SK-N-SH treated with all-trans-retinoic acid at 6 μM for 48 hours (cell line): ENCODE measurements around the gene SSU72.

Experiments
- ATAC-seq: fragments of 200-7000 bp; cut with Tn5 transposase; 3 replicates; pipeline ENCODE4 v1.9.1; 2020; ENCODE audit warnings: mild to moderate bottlenecking, moderate library complexity
- ARNTL ChIP-seq: fragments of 450-650 bp; formaldehyde crosslinking; IDR thresholded peaks from 2 replicates; pipeline ENCODE4 v1.5.0; 2020; ENCODE audit warnings: low read depth, mild to moderate bottlenecking, moderate library complexity, borderline replicate concordance
- BACH2 ChIP-seq: fragments of 250-450 bp; sonication (Bioruptor Pico); IDR thresholded peaks from 2 replicates; pipeline ENCODE4 v1.9.0; 2021; ENCODE audit warnings: mild to moderate bottlenecking, borderline replicate concordance
- CREB5 ChIP-seq: fragments of 250-450 bp; sonication (Bioruptor Pico); IDR thresholded peaks from 2 replicates; pipeline ENCODE4 v1.5.1; 2020; ENCODE audit warnings: low read depth, mild to moderate bottlenecking, moderate library complexity
- CSDC2 ChIP-seq: fragments of 250-450 bp; sonication (Bioruptor Pico); IDR thresholded peaks from 2 replicates; pipeline ENCODE4 v1.5.0; 2020; ENCODE audit warnings: mild to moderate bottlenecking, moderate library complexity
- CSRNP3 ChIP-seq: fragments of 250-450 bp; sonication (Bioruptor Pico); IDR thresholded peaks from 2 replicates; pipeline ENCODE4 v1.5.1; 2021; ENCODE audit warnings: mild to moderate bottlenecking, moderate library complexity
- ESRRG ChIP-seq: fragments of 250-450 bp; sonication (Bioruptor Pico); IDR thresholded peaks from 2 replicates; pipeline ENCODE4 v1.6.1; 2021; ENCODE audit warnings: mild to moderate bottlenecking
- GLIS3 ChIP-seq: fragments of 250-450 bp; sonication (Bioruptor Pico); IDR thresholded peaks from 2 replicates; pipeline ENCODE4 v1.5.0; 2020; ENCODE audit warnings: mild to moderate bottlenecking, moderate library complexity
- ISL1 ChIP-seq: fragments of 250-450 bp; sonication (Bioruptor Pico); IDR thresholded peaks from 2 replicates; pipeline ENCODE4 v2.1.2; 2022; ENCODE audit warnings: mild to moderate bottlenecking, moderate library complexity
- OSR1 ChIP-seq: fragments of 250-450 bp; sonication (Bioruptor Pico); IDR thresholded peaks from 2 replicates; pipeline ENCODE4 v1.8.0; 2022; ENCODE audit warnings: moderate library complexity, mild to moderate bottlenecking, inconsistent platforms
- PATZ1 ChIP-seq: fragments of 250-450 bp; sonication (Bioruptor Pico); IDR thresholded peaks from 2 replicates; pipeline ENCODE4 v1.8.0; 2020; ENCODE audit warnings: mild to moderate bottlenecking, moderate library complexity, borderline replicate concordance
- POU6F1 ChIP-seq: fragments of 250-450 bp; sonication (Bioruptor Pico); IDR thresholded peaks from 2 replicates; pipeline ENCODE4 v1.8.0; 2021; ENCODE audit warnings: low read depth, mild to moderate bottlenecking, moderate library complexity, borderline replicate concordance
- PPARA ChIP-seq: fragments of 250-450 bp; sonication (Bioruptor Pico); IDR thresholded peaks from 2 replicates; pipeline ENCODE4 v1.5.0; 2020; ENCODE audit warnings: mild to moderate bottlenecking, borderline replicate concordance
- RARB ChIP-seq: fragments of 250-450 bp; sonication (Bioruptor Pico); IDR thresholded peaks from 2 replicates; pipeline ENCODE4 v1.8.0; 2021; ENCODE audit warnings: mild to moderate bottlenecking, moderate library complexity
- TOX ChIP-seq: fragments of 250-450 bp; sonication (Bioruptor Pico); IDR thresholded peaks from 2 replicates; pipeline ENCODE4 v1.8.0; 2021; ENCODE audit warnings: mild to moderate bottlenecking, moderate library complexity, borderline replicate concordance
- TSHZ2 ChIP-seq: fragments of 250-450 bp; sonication (Bioruptor Pico); IDR thresholded peaks from 2 replicates; pipeline ENCODE4 v1.5.0; 2020; ENCODE audit warnings: mild to moderate bottlenecking, moderate library complexity
- ZC3H10 ChIP-seq: fragments of 250-450 bp; sonication (Bioruptor Pico); IDR thresholded peaks from 2 replicates; pipeline ENCODE4 v1.5.1; 2021; ENCODE audit warnings: mild to moderate bottlenecking, moderate library complexity
- ZFP3 ChIP-seq: fragments of 250-450 bp; sonication (Bioruptor Pico); IDR thresholded peaks from 2 replicates; pipeline ENCODE4 v1.5.0; 2020; ENCODE audit warnings: mild to moderate bottlenecking, moderate library complexity
- ZFP30 ChIP-seq: fragments of 450-650 bp; formaldehyde crosslinking; IDR thresholded peaks from 2 replicates; pipeline ENCODE4 v1.5.0; 2022; ENCODE audit warnings: mild to moderate bottlenecking, moderate library complexity
- ZNF8 ChIP-seq: fragments of 450-650 bp; formaldehyde crosslinking; IDR thresholded peaks from 2 replicates; pipeline ENCODE4 v1.5.0; 2020; ENCODE audit warnings: mild to moderate bottlenecking, moderate library complexity

Gene SSU72

GRCh38 chr1:1605034-1605591, 30.4 kb upstream of the SSU72 start:
- TF ChIP-seq POU6F1 (CRISPR knock-in tag), result no peak
- TF ChIP-seq BACH2 (CRISPR knock-in tag), result no peak
- TF ChIP-seq TOX (CRISPR knock-in tag), result no peak
- TF ChIP-seq ESRRG, result no peak
- TF ChIP-seq ZFP3, result no peak
- TF ChIP-seq CREB5 (CRISPR knock-in tag), result no peak
- no peak for TF ChIP-seq RARB (CRISPR knock-in tag)
- TF ChIP-seq ISL1 (CRISPR knock-in tag), result no peak
- TF ChIP-seq ZNF8 (CRISPR knock-in tag), result no peak
- TF ChIP-seq PPARA (CRISPR knock-in tag), result no peak
- no peak for TF ChIP-seq ZFP30
- no peak for TF ChIP-seq CSRNP3 (CRISPR knock-in tag)
- no peak for TF ChIP-seq OSR1
- no peak for TF ChIP-seq PATZ1
- TF ChIP-seq TSHZ2 (CRISPR knock-in tag), result no peak
- TF ChIP-seq ZC3H10, result no peak
- TF ChIP-seq CSDC2 (CRISPR knock-in tag), result no peak

GRCh38 chr1:1604374-1605033, 29.8 kb upstream of the SSU72 start:
- no peak for ATAC-seq
- no peak for TF ChIP-seq CSRNP3 (CRISPR knock-in tag)
- no peak for TF ChIP-seq CREB5 (CRISPR knock-in tag)
- no peak for TF ChIP-seq GLIS3 (CRISPR knock-in tag)
- no peak for TF ChIP-seq ARNTL (CRISPR knock-in tag)
- no peak for TF ChIP-seq ZC3H10

More at GRCh38 chr1:1605034-1605591, 30.4 kb upstream of the SSU72 start:
- no peak for ATAC-seq
